Measurements from ENCODE around the gene PAGR1.

Gene PAGR1

GRCh38 chr16:29818082-29818481, 2.1 kb downstream of the PAGR1 start (continued):
- TF ChIP-seq TCF4 (CRISPR knock-in tag; IDR thresholded peaks at IDR 0.05; ENCODE audit: borderline replicate concordance), result no peak
- no peak for TF ChIP-seq PPARA (CRISPR knock-in tag; IDR thresholded peaks at IDR 0.05; ENCODE audit: borderline replicate concordance)
- no peak for TF ChIP-seq RARB (CRISPR knock-in tag; IDR thresholded peaks at IDR 0.05)
- no peak for TF ChIP-seq OSR1 (CRISPR knock-in tag; IDR thresholded peaks at IDR 0.05)

DNA sequence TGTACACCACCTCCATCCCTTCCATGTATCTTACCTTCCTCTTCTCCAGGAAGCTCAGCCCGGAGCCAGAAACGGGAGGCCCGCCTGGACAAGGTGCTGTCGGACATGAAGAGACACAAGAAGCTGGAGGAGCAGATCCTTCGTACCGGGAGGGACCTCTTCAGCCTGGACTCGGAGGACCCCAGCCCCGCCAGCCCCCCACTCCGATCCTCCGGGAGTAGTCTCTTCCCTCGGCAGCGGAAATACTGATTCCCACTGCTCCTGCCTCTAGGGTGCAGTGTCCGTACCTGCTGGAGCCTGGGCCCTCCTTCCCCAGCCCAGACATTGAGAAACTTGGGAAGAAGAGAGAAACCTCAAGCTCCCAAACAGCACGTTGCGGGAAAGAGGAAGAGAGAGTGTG, 3.6 kb downstream of the PAGR1 start:
- ATAC-seq, result no peak
- TF ChIP-seq CREB5 (CRISPR knock-in tag; IDR thresholded peaks at IDR 0.05; ENCODE audit: low read depth) (no peak), GLIS3 (CRISPR knock-in tag; IDR thresholded peaks at IDR 0.05) (no peak), OSR1 (CRISPR knock-in tag; IDR thresholded peaks at IDR 0.05) (no peak), TCF4 (CRISPR knock-in tag; IDR thresholded peaks at IDR 0.05; ENCODE audit: borderline replicate concordance) (no peak), CSDC2 (CRISPR knock-in tag; IDR thresholded peaks at IDR 0.05) (no peak), PATZ1 (CRISPR knock-in tag; IDR thresholded peaks at IDR 0.05; ENCODE audit: borderline replicate concordance) (no peak), TOX (CRISPR knock-in tag; IDR thresholded peaks at IDR 0.05; ENCODE audit: borderline replicate concordance) (no peak), SNAI2 (CRISPR knock-in tag; IDR thresholded peaks at IDR 0.05) (no peak), POU6F1 (CRISPR knock-in tag; IDR thresholded peaks at IDR 0.05; ENCODE audit: borderline replicate concordance, low read depth) (no peak), ZC3H10 (CRISPR knock-in tag; IDR thresholded peaks at IDR 0.05) (no peak), BACH2 (CRISPR knock-in tag; IDR thresholded peaks at IDR 0.05; ENCODE audit: borderline replicate concordance) (no peak), ESRRG (CRISPR knock-in tag; IDR thresholded peaks at IDR 0.05) (no peak), ZNF70 (CRISPR knock-in tag; IDR thresholded peaks at IDR 0.05) (no peak), RARB (CRISPR knock-in tag; IDR thresholded peaks at IDR 0.05) (no peak), ZNF565 (CRISPR knock-in tag; conservative IDR thresholded peaks at IDR 0.05; ENCODE audit: low read depth) (no peak), ZNF8 (CRISPR knock-in tag; IDR thresholded peaks at IDR 0.05) (no peak), ISL1 (CRISPR knock-in tag; IDR thresholded peaks at IDR 0.05) (no peak)
- TF ChIP-seq, protein P1, sequence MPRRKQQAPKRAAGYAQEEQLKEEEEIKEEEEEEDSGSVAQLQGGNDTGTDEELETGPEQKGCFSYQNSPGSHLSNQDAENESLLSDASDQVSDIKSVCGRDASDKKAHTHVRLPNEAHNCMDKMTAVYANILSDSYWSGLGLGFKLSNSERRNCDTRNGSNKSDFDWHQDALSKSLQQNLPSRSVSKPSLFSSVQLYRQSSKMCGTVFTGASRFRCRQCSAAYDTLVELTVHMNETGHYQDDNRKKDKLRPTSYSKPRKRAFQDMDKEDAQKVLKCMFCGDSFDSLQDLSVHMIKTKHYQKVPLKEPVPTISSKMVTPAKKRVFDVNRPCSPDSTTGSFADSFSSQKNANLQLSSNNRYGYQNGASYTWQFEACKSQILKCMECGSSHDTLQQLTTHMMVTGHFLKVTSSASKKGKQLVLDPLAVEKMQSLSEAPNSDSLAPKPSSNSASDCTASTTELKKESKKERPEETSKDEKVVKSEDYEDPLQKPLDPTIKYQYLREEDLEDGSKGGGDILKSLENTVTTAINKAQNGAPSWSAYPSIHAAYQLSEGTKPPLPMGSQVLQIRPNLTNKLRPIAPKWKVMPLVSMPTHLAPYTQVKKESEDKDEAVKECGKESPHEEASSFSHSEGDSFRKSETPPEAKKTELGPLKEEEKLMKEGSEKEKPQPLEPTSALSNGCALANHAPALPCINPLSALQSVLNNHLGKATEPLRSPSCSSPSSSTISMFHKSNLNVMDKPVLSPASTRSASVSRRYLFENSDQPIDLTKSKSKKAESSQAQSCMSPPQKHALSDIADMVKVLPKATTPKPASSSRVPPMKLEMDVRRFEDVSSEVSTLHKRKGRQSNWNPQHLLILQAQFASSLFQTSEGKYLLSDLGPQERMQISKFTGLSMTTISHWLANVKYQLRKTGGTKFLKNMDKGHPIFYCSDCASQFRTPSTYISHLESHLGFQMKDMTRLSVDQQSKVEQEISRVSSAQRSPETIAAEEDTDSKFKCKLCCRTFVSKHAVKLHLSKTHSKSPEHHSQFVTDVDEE (CRISPR knock-in tag; IDR thresholded peaks at IDR 0.05), result no peak

DNA sequence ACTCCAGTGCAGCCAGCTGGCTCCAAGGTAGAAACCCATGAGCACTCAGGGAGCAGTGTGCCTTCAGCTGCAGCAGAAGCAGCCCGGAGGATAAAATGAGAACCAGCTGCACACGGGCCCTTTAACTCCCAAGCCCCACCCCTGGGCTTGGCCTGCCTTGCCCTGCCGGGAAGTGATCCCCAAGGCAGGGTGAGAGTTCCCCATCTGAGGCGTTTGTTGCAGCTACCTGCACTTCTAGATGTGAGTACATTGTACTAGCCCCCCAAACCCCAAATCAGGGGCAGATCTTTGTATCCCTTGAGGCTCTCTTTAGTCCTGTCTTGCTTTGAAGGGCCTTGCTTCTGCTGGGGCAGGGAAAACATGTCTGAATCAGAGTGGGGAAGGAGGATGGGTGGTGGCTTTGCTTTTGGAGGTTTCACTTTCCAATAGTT, 4.3 kb downstream of the PAGR1 start, which contains the start of gene MVP:
Gene MVP (plus strand): TSS at position 192 of the 431 bp plus-strand sequence. CDS start 10,088 bp downstream, outside the sequence.
- ATAC-seq, result peak; percentile 67
- no peak for TF ChIP-seq ESRRG (CRISPR knock-in tag; IDR thresholded peaks at IDR 0.05)
- no peak for TF ChIP-seq ZFP3 (CRISPR knock-in tag; IDR thresholded peaks at IDR 0.05)
- no peak for TF ChIP-seq TOX (CRISPR knock-in tag; IDR thresholded peaks at IDR 0.05; ENCODE audit: borderline replicate concordance)
- TF ChIP-seq ZFP30 (CRISPR knock-in tag; IDR thresholded peaks at IDR 0.05), result no peak
- TF ChIP-seq CSDC2 (CRISPR knock-in tag; IDR thresholded peaks at IDR 0.05), result no peak
- TF ChIP-seq PATZ1 (CRISPR knock-in tag; IDR thresholded peaks at IDR 0.05; ENCODE audit: borderline replicate concordance), result no peak
- TF ChIP-seq RARB (CRISPR knock-in tag; IDR thresholded peaks at IDR 0.05), result no peak
- TF ChIP-seq POU6F1 (CRISPR knock-in tag; IDR thresholded peaks at IDR 0.05; ENCODE audit: borderline replicate concordance, low read depth), result no peak
- TF ChIP-seq CREB5 (CRISPR knock-in tag; IDR thresholded peaks at IDR 0.05; ENCODE audit: low read depth), result no peak
- TF ChIP-seq OSR1 (CRISPR knock-in tag; IDR thresholded peaks at IDR 0.05), result no peak
- no peak for TF ChIP-seq SNAI2 (CRISPR knock-in tag; IDR thresholded peaks at IDR 0.05)
- TF ChIP-seq ISL1 (CRISPR knock-in tag; IDR thresholded peaks at IDR 0.05), result no peak
- TF ChIP-seq ZC3H10 (CRISPR knock-in tag; IDR thresholded peaks at IDR 0.05), result no peak
- TF ChIP-seq PPARA (CRISPR knock-in tag; IDR thresholded peaks at IDR 0.05; ENCODE audit: borderline replicate concordance), result no peak
- TF ChIP-seq ZNF70 (CRISPR knock-in tag; IDR thresholded peaks at IDR 0.05), result no peak
- no peak for TF ChIP-seq CSRNP3 (CRISPR knock-in tag; IDR thresholded peaks at IDR 0.05)

All from SK-N-SH treated with all-trans-retinoic acid at 6 μM for 48 hours (cell line).